Neural progenitor cell (in vitro differentiated cells): ENCODE data around the gene COQ5. TPM values are rescaled to one million over a fixed set of nuclear protein-coding genes. Genes with fewer than 3 reads are reported as not detected.

Source experiments
- DNase-seq: peaks from one replicate; pipeline ENCODE4 v3.0.0-alpha.2; 2016; ENCODE audit warnings: low spot score
- H2AFZ ChIP-seq: fragments of 200-600 bp; sonication (generic); replicated peaks from 2 replicates; pipeline ENCODE4 v1.6.1; 2016; ENCODE audit warnings: antibody characterized with exemption
- H3F3A ChIP-seq: fragments of 200-600 bp; sonication (generic); 2 replicates; pipeline ENCODE4 v1.6.1; 2016; ENCODE audit warnings: antibody characterized with exemption, low read depth
- H3K27ac ChIP-seq: fragments of 200-600 bp; sonication (generic); 2 replicates; pipeline ENCODE4 v1.5.1; 2016; ENCODE audit warnings: mild to moderate bottlenecking
- H3K27me3 ChIP-seq: fragments of 200-600 bp; sonication (generic); 2 replicates; pipeline ENCODE4 v1.6.1; 2016; ENCODE audit warnings: mild to moderate bottlenecking, moderate library complexity
- H3K36me3 ChIP-seq: fragments of 200-600 bp; sonication (generic); 2 replicates; pipeline ENCODE4 v1.5.1; 2016
- H3K4me1 ChIP-seq: fragments of 200-600 bp; sonication (generic); 2 replicates; pipeline ENCODE4 v1.6.1; 2016; ENCODE audit warnings: mixed run types
- H3K4me2 ChIP-seq: fragments of 200-600 bp; sonication (generic); 2 replicates; pipeline ENCODE4 v1.6.1; 2016
- H3K4me3 ChIP-seq: fragments of 200-600 bp; sonication (generic); 2 replicates; pipeline ENCODE4 v1.5.1; 2016
- H3K79me2 ChIP-seq: fragments of 200-600 bp; sonication (generic); 2 replicates; pipeline ENCODE4 v1.6.1; 2016; ENCODE audit warnings: low read depth
- H3K9ac ChIP-seq: fragments of 200-600 bp; sonication (generic); 2 replicates; pipeline ENCODE4 v1.6.1; 2016
- H3K9me3 ChIP-seq: fragments of 200-600 bp; sonication (generic); 2 replicates; pipeline ENCODE4 v1.5.1; 2016; ENCODE audit warnings: low read depth
- H4K20me1 ChIP-seq: fragments of 200-600 bp; sonication (generic); 2 replicates; pipeline ENCODE4 v1.6.1; 2016; ENCODE audit warnings: low read depth
- H3K27ac Mint-ChIP-seq: 3 replicates; pipeline ENCODE4 v1.8.0; 2021; ENCODE audit warnings: mixed read lengths
- H3K27me3 Mint-ChIP-seq: 2 replicates; pipeline ENCODE4 v1.8.0; 2022; ENCODE audit warnings: low read depth, mild to moderate bottlenecking, inconsistent platforms, moderate library complexity, mixed read lengths; ENCODE audit not compliant: insufficient read depth
- H3K36me3 Mint-ChIP-seq: 3 replicates; pipeline ENCODE4 v1.8.0; 2021; ENCODE audit warnings: mixed read lengths
- H3K4me1 Mint-ChIP-seq: 3 replicates; pipeline ENCODE4 v1.8.0; 2021; ENCODE audit warnings: mixed read lengths
- H3K4me3 Mint-ChIP-seq: 3 replicates; pipeline ENCODE4 v1.8.0; 2021; ENCODE audit warnings: mild to moderate bottlenecking, moderate library complexity, mixed read lengths
- H3K9me3 Mint-ChIP-seq: 3 replicates; pipeline ENCODE4 v1.8.0; 2020; ENCODE audit warnings: mixed read lengths
- EZH2 ChIP-seq: fragments of 200-600 bp; sonication (generic); IDR thresholded peaks from 2 replicates; pipeline ENCODE4 v1.6.1; 2017; ENCODE audit warnings: antibody characterized with exemption, mild to moderate bottlenecking, moderate library complexity
- EZH2phosphoT487 ChIP-seq: fragments of 200-600 bp; sonication (generic); IDR thresholded peaks from 2 replicates; pipeline ENCODE4 v1.6.1; 2017; ENCODE audit warnings: antibody characterized with exemption
- total RNA-seq: library from RNA; depleted of rRNA; stranded (reverse); fragments of >200 nt; gene quantifications from 2 replicates; pipeline ENCODE4 v1.2.3, GENCODE V29; 2015; ENCODE audit warnings: low replicate concordance
- TF ChIP-seq, protein P1 (sequence below): fragments of 200-600 bp; sonication (generic); IDR thresholded peaks from 2 replicates; pipeline ENCODE4 v1.5.1; 2017; ENCODE audit warnings: antibody characterized with exemption, mild to moderate bottlenecking

COQ5 gene
- total RNA-seq, 1 donor from 2014 or later = 72.7 TPM

DNA sequence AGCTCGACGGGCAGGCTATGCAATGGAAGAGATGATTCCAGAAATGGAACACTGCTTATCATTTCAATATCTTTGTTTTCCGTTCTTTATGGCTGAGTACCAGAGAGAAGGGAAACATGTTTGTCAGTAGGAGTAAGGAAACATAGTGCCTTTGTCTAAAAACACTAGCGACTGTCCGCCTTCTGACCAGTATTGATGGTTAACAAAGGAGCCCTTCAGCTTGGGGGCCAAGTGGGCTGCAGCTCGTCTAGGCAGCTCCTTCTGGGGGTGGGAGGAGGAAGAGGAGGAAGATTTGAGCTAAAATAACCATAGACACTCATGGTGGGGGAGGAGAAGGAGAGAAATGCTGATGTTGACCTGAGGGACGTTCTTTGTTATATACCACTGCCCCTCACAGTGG is 15.0 kb downstream of the COQ5 start:
- TF ChIP-seq EZH2 = no peak
- Histone ChIP-seq H3F3A (no peaks in the 10 kb centered on the region), H3K4me1 (no peaks in the 10 kb centered on the region), H3K4me2 (no peak overlapping the region), H2AFZ (no peak overlapping the region), H3K4me3 (no peak overlapping the region), H3K27ac (no peak overlapping the region), H3K9ac (no peak overlapping the region), H3K9me3 (no peaks in the 10 kb centered on the region), H3K36me3 (no peaks in the 10 kb centered on the region), H4K20me1 (no peaks in the 10 kb centered on the region), H3K79me2 (no peaks in the 10 kb centered on the region), H3K27me3 (no peaks in the 10 kb centered on the region)
- Mint-ChIP-seq H3K4me3 (no peak overlapping the region), H3K9me3 (no peaks in the 10 kb centered on the region), H3K27me3 (peaks cover 5% of the 10 kb centered on the region), H3K4me1 (no peaks in the 10 kb centered on the region), H3K36me3 (peaks cover 18% of the 10 kb centered on the region), H3K27ac (no peak overlapping the region)
- no peak for DNase-seq

DNA sequence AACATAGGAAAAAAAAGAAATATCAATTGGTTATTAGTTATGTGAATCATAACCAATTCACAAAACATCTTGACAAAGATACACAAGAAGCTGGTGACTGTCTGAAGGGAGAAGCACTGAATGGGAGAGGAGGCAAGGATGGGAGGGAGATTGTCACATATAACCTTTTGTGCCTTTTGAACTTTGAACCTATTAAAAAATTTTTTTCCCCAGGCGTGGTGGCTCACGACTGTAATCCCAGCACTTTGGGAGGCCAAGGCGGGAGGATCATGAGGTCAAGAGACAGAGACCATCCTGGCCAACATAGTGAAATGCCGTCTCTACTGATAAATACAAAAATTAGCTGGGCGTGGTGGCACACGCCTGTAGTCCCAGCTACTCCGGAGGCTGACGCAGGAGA is 20.4 kb downstream of the COQ5 start:
- Histone ChIP-seq H3K27ac (no peak overlapping the region), H3K4me3 (no peak overlapping the region), H3K36me3 (no peaks in the 10 kb centered on the region), H3K9ac (no peak overlapping the region), H3K9me3 (no peaks in the 10 kb centered on the region), H2AFZ (no peak overlapping the region), H3F3A (peaks cover 6% of the 10 kb centered on the region), H3K4me2 (no peak overlapping the region), H3K79me2 (no peaks in the 10 kb centered on the region), H3K27me3 (no peaks in the 10 kb centered on the region), H4K20me1 (no peaks in the 10 kb centered on the region), H3K4me1 (no peaks in the 10 kb centered on the region)
- no peaks in the 10 kb centered on the region for H3K27me3 Mint-ChIP-seq
- H3K27ac Mint-ChIP-seq = no peak overlapping the region
- H3K4me3 Mint-ChIP-seq = no peak overlapping the region
- peaks cover 15% of the 10 kb centered on the region for H3K36me3 Mint-ChIP-seq
- DNase-seq = no peak
- H3K9me3 Mint-ChIP-seq = no peaks in the 10 kb centered on the region
- TF ChIP-seq EZH2 = no peak
- TF ChIP-seq, protein P1, sequence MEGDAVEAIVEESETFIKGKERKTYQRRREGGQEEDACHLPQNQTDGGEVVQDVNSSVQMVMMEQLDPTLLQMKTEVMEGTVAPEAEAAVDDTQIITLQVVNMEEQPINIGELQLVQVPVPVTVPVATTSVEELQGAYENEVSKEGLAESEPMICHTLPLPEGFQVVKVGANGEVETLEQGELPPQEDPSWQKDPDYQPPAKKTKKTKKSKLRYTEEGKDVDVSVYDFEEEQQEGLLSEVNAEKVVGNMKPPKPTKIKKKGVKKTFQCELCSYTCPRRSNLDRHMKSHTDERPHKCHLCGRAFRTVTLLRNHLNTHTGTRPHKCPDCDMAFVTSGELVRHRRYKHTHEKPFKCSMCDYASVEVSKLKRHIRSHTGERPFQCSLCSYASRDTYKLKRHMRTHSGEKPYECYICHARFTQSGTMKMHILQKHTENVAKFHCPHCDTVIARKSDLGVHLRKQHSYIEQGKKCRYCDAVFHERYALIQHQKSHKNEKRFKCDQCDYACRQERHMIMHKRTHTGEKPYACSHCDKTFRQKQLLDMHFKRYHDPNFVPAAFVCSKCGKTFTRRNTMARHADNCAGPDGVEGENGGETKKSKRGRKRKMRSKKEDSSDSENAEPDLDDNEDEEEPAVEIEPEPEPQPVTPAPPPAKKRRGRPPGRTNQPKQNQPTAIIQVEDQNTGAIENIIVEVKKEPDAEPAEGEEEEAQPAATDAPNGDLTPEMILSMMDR = no peak
- TF ChIP-seq EZH2phosphoT487 = no peak
- H3K4me1 Mint-ChIP-seq = no peaks in the 10 kb centered on the region

DNA sequence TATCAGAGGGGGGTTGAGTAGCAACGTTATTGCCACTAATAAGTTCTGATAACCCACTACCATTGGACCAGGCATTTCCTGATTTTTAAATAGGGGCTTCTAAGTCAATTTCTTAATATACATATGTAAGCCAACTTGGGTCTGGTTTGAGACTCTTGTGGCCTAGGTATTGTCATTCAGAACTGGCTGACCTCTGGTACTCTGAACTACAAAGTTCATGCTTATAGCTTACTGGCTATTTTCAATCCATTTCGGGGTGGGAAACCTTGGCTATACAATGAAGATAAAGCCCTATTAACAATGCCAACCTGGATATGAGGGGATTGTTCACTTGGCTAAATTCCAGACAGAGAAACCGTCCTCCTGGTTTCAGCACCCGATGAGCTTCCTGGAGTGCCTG is 24.4 kb downstream of the COQ5 start:
- H3K4me1 ChIP-seq = no peaks in the 10 kb centered on the region
- H3K4me3 ChIP-seq = no peak overlapping the region
- Mint-ChIP-seq H3K4me3 (no peak overlapping the region), H3K27ac (no peak overlapping the region), H3K9me3 (no peaks in the 10 kb centered on the region), H3K4me1 (no peaks in the 10 kb centered on the region), H3K27me3 (no peaks in the 10 kb centered on the region), H3K36me3 (peaks cover 20% of the 10 kb centered on the region)
- no peaks in the 10 kb centered on the region for H3K9me3 ChIP-seq
- no peak overlapping the region for H3K4me2 ChIP-seq
- H4K20me1 ChIP-seq = peaks cover under 1% of the 10 kb centered on the region
- H3K27me3 ChIP-seq = no peaks in the 10 kb centered on the region
- H3F3A ChIP-seq = peaks cover 19% of the 10 kb centered on the region
- H3K79me2 ChIP-seq = no peaks in the 10 kb centered on the region
- H3K9ac ChIP-seq = no peak overlapping the region
- DNase-seq = no peak
- no peak overlapping the region for H3K27ac ChIP-seq
- TF ChIP-seq EZH2 (no peak), EZH2phosphoT487 (no peak)
- TF ChIP-seq, protein P1 = no peak
- no peak overlapping the region for H2AFZ ChIP-seq
- peaks cover 3% of the 10 kb centered on the region for H3K36me3 ChIP-seq

GRCh38 chr12:120500581-120500980 is 28.4 kb downstream of the COQ5 start:
- TF ChIP-seq EZH2 = no peak
- TF ChIP-seq EZH2phosphoT487 = no peak
- TF ChIP-seq, protein P1 = no peak
- Histone ChIP-seq H3K27ac (no peak overlapping the region), H3K79me2 (peaks cover 31% of the 10 kb centered on the region), H2AFZ (no peak overlapping the region), H4K20me1 (peaks cover 31% of the 10 kb centered on the region), H3F3A (peaks cover 47% of the 10 kb centered on the region), H3K4me3 (no peak overlapping the region), H3K4me1 (peaks cover 19% of the 10 kb centered on the region), H3K4me2 (no peak overlapping the region), H3K27me3 (no peaks in the 10 kb centered on the region), H3K9ac (no peak overlapping the region), H3K9me3 (no peaks in the 10 kb centered on the region), H3K36me3 (peaks cover 3% of the 10 kb centered on the region)
- H3K9me3 Mint-ChIP-seq = no peaks in the 10 kb centered on the region
- no peak for DNase-seq
- peaks cover 2% of the 10 kb centered on the region for H3K27me3 Mint-ChIP-seq
- H3K36me3 Mint-ChIP-seq = peaks cover 31% of the 10 kb centered on the region
- H3K27ac Mint-ChIP-seq = no peak overlapping the region
- no peak overlapping the region for H3K4me3 Mint-ChIP-seq
- peaks cover 21% of the 10 kb centered on the region for H3K4me1 Mint-ChIP-seq
